ENCODE measurements around the gene AMPD3.
A peak's percentile ranks its signal among the peaks of the same experiment; 100 is the strongest.

The AMPD3 gene

DNA sequence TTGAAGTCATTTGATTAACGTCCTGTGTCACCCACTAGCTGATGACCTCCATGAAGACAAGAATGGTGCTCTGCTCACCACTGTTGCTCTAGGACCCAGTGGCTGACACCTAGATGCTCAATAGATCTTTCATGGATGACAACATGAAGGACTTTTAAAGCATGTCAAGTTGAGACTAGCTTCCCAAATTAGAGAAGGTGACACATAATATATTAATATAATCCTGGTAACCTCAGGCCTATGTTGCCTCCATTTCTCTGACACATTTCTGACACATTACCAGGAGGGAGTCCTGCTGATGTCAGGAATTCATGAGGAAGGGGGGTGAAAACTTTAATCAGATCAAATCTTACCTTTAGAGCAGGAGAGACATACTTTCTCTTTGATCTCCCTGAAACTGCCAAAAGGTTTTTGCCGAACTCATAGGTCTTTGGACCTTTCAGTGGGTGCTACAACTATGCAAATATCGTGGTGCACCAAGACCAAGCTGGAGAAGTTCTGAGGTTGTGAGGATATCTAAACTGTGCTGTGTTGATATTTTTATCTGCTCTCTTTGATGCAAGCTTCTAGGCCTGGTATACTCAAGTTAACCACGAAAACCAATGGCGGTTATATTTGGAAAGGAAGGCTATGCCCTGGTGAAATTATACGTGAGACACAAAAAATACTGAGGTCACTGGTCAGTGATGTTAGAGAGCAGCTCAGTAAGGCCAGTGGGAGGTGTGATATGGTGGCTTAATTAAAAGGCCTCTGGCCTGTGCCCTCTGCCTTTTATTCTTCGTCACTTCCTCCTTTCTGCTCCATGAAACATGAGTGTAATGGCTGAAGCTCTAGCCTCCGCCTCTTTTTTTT, 13.2 kb upstream of the AMPD3 start:
- Histone ChIP-seq H3K9me3 (ENCODE audit: low read length) (no peaks in the 10 kb centered on the region), H3K4me3 (ENCODE audit: low read length) (no peak overlapping the region), H3K4me1 (ENCODE audit: insufficient read depth, low read length) (no peaks in the 10 kb centered on the region), H2AFZ (ENCODE audit: low read depth, low read length) (no peak overlapping the region), H3K27me3 (ENCODE audit: insufficient read depth, low read length) (no peaks in the 10 kb centered on the region), H3K36me3 (ENCODE audit: insufficient read depth, low read length) (no peaks in the 10 kb centered on the region)

DNA sequence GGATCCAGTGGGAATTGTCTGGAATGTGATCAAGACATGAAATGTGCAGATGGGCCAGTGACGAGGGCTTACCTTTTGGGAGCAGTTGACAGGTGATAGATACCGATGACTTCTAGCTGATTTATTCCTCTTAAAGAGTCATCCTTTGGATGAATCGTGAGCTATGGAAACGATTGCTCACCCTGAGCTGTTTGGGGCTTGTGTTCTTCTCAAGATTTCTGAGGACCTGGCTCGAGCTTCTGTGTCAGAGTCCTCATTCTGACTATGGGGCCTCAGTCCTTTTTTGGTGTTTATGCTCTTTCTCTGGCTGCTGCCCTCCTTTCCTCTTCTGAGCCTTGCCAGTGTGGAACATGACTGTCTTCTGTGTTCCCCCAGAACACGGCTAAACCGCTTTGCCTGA, 11.9 kb upstream of the AMPD3 start:
- Histone ChIP-seq H2AFZ (ENCODE audit: low read depth, low read length) (no peak overlapping the region), H3K36me3 (ENCODE audit: insufficient read depth, low read length) (no peaks in the 10 kb centered on the region)

DNA sequence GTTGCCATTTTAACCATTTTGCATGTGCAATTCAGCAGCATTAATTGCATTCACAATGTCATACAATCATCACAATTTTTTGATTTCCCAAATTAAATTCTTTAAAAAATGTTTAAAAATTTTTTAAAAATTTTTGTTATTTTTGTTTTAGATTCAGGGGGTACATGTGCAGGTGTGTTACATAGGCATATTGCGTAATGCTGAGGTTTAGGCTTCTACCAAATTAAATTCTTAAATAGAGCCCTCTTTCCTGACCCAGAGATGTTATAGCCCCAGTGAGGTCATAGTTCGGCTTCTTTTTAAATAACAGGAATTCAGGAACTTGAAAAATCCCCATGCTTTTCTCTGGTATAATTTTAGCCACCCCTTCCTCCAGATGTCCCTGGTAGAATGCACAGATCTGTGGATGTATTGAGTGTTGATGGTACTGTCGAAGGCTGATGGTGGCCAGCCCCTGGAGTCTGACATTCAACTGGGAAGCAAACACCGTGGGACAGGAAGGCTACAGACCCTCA, 11.3 kb upstream of the AMPD3 start:
- H2AFZ ChIP-seq (ENCODE audit: low read depth, low read length): no peak overlapping the region
- peaks cover 7% of the 10 kb centered on the region for H3K27me3 ChIP-seq (ENCODE audit: insufficient read depth, low read length)
- H3K9me3 ChIP-seq (ENCODE audit: low read length): no peaks in the 10 kb centered on the region
- no peaks in the 10 kb centered on the region for H3K36me3 ChIP-seq (ENCODE audit: insufficient read depth, low read length)
- no peaks in the 10 kb centered on the region for H3K4me1 ChIP-seq (ENCODE audit: insufficient read depth, low read length)
- H3K4me3 ChIP-seq (ENCODE audit: low read length): no peak overlapping the region

More for the DNA sequence above, 11.9 kb upstream of the AMPD3 start:
- Histone ChIP-seq H3K4me1 (ENCODE audit: insufficient read depth, low read length) (no peaks in the 10 kb centered on the region), H3K9me3 (ENCODE audit: low read length) (no peaks in the 10 kb centered on the region), H3K4me3 (ENCODE audit: low read length) (no peak overlapping the region), H3K27me3 (ENCODE audit: insufficient read depth, low read length) (peaks cover 2% of the 10 kb centered on the region)

DNA sequence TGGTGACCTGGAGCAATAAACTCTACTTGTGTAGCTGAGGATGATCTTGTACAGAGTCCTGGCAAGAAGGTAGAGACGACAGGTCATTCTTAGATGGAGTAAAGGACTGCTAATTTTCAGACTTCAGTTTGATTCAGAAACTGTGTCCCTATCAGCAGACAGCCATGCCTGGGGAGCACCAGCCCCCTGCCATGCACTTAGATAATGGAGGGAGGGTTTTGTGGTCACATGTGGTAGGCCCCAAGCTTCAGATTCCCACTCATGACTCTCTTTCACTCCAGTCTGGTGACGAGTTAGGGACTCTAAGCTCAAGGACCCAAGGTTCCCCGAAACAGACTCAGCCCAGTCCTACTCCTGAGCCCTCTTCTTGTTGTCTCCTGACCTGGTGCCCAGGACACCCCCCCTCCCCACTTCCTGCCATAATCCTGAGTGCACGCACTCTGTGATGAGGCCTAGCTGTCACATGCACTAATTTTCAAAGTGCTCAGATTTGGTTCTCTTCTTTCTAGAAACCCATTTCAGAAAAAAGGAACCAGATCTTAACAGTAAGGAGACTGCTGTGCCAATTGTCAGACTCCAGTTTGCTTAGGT, 10.2 kb upstream of the AMPD3 start:
- Histone ChIP-seq H3K9me3 (ENCODE audit: low read length) (peaks cover 4% of the 10 kb centered on the region), H3K4me3 (ENCODE audit: low read length) (no peak overlapping the region), H2AFZ (ENCODE audit: low read depth, low read length) (no peak overlapping the region), H3K27me3 (ENCODE audit: insufficient read depth, low read length) (peaks cover 14% of the 10 kb centered on the region), H3K4me1 (ENCODE audit: insufficient read depth, low read length) (no peaks in the 10 kb centered on the region), H3K36me3 (ENCODE audit: insufficient read depth, low read length) (no peaks in the 10 kb centered on the region)

DNA sequence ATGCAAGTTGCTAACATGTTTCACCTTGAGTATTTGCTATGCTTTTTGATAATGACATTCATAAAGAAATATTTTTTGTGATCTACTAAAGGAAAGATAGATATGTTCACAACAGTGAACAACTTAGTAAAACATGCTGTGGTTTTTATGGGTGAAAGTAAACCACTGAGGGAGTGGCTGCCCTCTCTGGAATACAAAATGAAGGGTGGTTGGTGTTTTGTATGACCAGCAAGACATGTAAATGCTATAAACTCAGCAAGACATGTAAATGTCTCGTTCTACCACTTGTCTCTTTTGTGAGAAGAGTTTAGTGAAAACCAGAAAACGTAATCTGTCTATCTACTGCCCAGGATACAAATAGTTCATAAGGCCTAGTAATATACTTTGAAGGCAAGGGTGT, 7.6 kb upstream of the AMPD3 start:
- Histone ChIP-seq H3K27me3 (ENCODE audit: insufficient read depth, low read length) (peaks cover 40% of the 10 kb centered on the region), H3K36me3 (ENCODE audit: insufficient read depth, low read length) (no peaks in the 10 kb centered on the region), H2AFZ (ENCODE audit: low read depth, low read length) (no peak overlapping the region), H3K9me3 (ENCODE audit: low read length) (peaks cover 18% of the 10 kb centered on the region), H3K4me3 (ENCODE audit: low read length) (no peak overlapping the region), H3K4me1 (ENCODE audit: insufficient read depth, low read length) (no peaks in the 10 kb centered on the region)

DNA sequence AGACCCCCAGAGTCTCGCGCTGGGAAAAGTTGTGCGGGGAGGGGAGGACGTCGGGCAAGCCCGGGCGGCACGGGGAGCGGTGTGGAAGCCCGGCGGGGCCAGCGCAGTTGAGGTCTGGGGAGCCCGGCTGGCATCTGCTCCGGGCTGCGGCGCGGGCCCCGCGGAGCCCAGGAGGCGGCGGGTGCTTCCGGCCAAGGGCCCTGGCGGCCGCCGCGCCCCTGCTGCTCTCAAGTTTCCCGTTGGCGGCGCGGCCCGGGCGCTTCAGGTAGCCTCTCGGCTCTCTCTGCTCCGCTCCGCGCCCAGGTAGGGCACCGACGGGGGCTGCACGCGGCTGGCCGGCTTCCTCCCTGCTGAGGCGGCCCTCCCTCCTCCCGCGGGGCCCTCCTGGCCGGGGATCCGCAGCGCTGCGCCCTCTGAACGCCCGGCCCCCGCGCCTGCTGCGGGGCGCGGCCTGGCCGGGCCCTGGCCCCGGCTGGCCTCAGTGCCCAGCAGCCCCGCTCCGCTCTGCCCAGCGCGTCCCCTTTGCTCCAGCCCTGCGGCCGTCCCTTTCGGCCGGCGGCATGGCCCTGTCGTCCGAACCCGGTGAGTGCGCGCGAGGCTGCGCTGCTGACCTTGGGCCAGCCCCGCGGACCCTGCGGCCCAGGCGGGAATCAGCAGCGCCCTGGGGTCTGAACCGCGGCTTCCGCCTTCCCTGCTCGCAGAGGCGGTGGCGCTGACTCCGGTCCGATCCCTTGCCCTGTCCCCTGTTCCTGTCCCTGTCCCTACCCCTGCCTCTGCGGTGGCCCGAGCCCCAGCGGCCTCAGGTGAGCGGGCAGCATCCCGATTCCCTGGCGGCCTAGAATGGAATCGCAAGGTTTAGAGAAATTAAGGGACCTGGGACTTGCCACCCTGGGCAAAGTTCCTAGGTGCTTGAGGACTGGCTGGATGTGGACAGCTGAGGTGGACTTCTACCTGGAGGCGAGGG, 4.3 kb upstream of the AMPD3 start:
- peaks cover 18% of the 10 kb centered on the region for H3K9me3 ChIP-seq (ENCODE audit: low read length)
- H3K4me3 ChIP-seq (ENCODE audit: low read length): peak overlapping the region; percentile 33
- H3K27me3 ChIP-seq (ENCODE audit: insufficient read depth, low read length): peaks cover 57% of the 10 kb centered on the region
- H3K36me3 ChIP-seq (ENCODE audit: insufficient read depth, low read length): no peaks in the 10 kb centered on the region
- peak overlapping the region; percentile 39 for H2AFZ ChIP-seq (ENCODE audit: low read depth, low read length)
- H3K4me1 ChIP-seq (ENCODE audit: insufficient read depth, low read length): peaks cover 7% of the 10 kb centered on the region

DNA sequence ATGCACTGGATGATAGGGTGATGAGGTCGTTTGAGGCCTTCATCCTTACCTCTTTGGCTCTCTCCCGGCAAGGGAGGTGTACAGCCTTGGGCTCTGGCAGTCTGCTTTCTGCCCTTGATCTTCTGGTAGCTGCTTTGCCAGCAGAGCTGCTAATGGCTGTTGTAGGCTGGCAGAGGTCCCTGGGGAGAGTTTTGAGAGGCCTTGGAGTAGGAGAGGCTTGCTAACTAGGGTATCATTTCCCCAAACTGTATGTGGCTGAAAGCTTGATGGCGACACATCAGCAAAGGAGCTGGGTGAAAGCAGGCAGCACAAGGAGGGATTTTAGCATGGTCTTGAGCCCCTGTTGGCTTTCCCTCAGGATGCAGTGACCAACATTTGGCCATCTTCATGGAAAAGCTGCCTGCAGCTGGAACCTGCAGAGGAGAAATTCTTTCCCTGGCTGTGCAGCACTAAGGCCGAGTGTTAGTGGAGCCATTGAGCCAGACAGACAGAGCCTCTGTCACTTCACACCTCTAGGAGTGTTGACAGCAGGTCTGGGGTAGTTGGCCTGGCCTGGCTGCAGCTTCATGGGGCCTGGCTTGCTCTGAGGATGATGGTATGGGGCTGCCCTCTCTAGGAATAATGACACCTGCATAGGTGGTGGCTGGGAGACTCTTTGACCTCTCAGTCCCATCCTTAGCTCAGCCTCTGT, 3.5 kb upstream of the AMPD3 start:
- Histone ChIP-seq H3K36me3 (ENCODE audit: insufficient read depth, low read length) (no peaks in the 10 kb centered on the region), H3K27me3 (ENCODE audit: insufficient read depth, low read length) (peaks cover 59% of the 10 kb centered on the region), H3K4me1 (ENCODE audit: insufficient read depth, low read length) (peaks cover 15% of the 10 kb centered on the region), H3K4me3 (ENCODE audit: low read length) (no peak overlapping the region), H3K9me3 (ENCODE audit: low read length) (peaks cover 18% of the 10 kb centered on the region), H2AFZ (ENCODE audit: low read depth, low read length) (no peak overlapping the region)

DNA sequence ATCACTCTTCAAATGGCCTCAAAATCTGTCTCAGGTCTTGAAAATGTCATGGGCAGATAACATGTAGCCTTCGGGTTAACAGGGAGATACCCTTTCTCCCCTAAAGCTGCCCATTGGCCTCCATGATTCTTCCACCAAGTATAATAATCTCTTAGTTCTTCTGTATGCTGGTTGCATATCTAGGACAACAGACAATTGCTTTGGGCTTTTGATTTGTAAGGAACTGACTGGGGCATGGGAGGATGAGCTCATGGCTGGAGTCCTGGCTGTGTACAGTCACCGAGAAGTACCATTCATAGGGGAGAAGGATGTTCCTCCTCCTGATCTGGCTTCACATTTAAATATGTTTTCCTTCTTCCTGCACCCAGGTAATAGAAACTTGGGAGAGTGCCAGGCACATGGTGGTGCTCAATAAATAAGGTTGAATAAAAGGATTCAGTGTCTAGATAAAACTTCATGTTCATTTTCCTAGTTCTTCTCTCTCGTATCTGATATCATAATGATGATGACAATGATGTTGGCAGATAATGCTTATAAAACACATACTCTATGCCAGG, 2.8 kb upstream of the AMPD3 start:
- Histone ChIP-seq H2AFZ (ENCODE audit: low read depth, low read length) (no peak overlapping the region), H3K9me3 (ENCODE audit: low read length) (peaks cover 18% of the 10 kb centered on the region), H3K27me3 (ENCODE audit: insufficient read depth, low read length) (peaks cover 60% of the 10 kb centered on the region), H3K4me1 (ENCODE audit: insufficient read depth, low read length) (peaks cover 16% of the 10 kb centered on the region), H3K4me3 (ENCODE audit: low read length) (no peak overlapping the region), H3K36me3 (ENCODE audit: insufficient read depth, low read length) (no peaks in the 10 kb centered on the region)

DNA sequence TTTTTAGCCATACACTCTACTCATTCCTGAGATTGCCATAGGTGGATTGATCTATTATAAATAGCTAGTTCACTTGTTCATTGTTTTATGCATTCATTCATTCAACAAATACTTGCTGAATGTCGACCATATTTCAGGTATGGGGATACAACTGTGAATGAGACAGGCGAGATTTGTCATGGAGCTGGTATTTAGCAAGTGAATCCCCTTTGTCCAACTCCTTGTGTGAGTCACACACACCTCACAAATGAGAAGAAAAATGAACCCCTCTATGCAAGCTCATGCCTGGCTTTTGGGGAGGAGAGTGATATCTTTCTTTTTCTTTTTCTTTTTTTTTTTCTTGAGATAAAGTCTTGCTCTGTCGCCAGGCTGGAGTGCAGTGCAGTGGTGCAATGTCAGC, 1.8 kb upstream of the AMPD3 start:
- Histone ChIP-seq H3K4me1 (ENCODE audit: insufficient read depth, low read length) (peaks cover 16% of the 10 kb centered on the region), H2AFZ (ENCODE audit: low read depth, low read length) (no peak overlapping the region), H3K4me3 (ENCODE audit: low read length) (no peak overlapping the region), H3K27me3 (ENCODE audit: insufficient read depth, low read length) (peaks cover 58% of the 10 kb centered on the region), H3K36me3 (ENCODE audit: insufficient read depth, low read length) (no peaks in the 10 kb centered on the region), H3K9me3 (ENCODE audit: low read length) (peaks cover 18% of the 10 kb centered on the region)

DNA sequence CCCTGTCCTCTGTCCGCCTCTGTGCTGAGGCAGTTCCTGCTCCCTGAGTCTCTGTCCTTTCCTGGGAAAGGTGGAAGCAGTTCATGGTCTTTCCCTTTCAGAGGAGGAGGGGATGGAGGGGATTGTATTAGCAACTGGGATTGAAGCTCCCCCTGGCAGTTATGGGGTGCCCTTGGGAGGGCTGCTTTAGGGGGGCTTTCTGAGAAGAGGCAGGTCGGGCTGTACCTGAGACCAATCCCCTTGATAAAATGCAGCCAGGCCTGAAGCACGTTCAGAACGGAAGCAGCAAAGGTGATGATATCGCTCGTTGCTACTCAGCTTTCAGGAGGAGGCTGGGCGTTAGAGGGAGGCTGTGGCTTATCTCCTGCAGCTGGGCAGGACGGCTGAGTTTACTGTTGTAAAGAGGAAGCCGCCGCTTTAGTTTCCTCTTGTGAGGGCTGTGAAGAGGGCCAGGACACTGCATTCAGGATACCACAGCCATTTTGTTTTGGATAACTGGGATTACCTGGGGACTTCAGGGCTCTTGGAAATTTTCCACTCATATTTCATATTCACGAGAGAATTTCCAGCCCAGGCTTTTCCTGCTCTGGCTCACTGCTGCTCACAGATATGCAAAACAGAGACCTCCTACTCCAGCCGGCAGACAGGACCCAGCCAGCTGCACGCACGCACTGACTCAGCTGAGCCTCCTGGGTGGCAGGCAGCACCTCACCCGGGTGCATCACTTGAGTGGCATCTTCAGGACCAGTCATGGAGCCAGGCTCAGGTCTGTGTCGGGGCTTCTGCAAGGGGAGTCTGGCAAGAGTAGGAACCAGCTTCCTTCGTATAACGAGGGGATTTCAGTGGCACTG, 798 bp downstream of the AMPD3 start:
- peak overlapping the region; percentile 25 for H3K4me3 ChIP-seq (ENCODE audit: low read length)
- peaks cover 11% of the 10 kb centered on the region for H3K9me3 ChIP-seq (ENCODE audit: low read length)
- no peak overlapping the region for H2AFZ ChIP-seq (ENCODE audit: low read depth, low read length)
- no peaks in the 10 kb centered on the region for H3K36me3 ChIP-seq (ENCODE audit: insufficient read depth, low read length)
- H3K27me3 ChIP-seq (ENCODE audit: insufficient read depth, low read length): peaks cover 36% of the 10 kb centered on the region
- peaks cover 16% of the 10 kb centered on the region for H3K4me1 ChIP-seq (ENCODE audit: insufficient read depth, low read length)

DNA sequence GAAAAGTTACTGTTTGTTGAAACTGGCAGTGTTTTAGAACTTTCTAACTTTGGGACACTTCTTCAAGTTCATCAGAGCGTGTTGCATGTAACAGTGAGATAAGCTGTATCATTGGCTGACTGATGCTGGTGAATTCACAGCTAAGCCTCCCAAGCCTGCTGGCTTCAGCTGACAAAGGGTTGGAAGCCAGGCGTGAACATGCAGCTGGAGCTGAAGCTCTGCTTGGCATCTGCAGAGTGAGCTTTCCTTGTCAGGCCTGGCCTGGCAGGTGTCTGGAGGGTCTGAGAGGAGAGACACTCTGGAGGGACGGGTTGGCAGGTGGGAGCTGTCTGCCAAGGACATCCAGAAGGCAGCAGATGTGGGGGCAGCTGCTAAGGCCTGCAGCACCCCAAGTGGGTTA, 1.5 kb downstream of the AMPD3 start:
- peak overlapping the region; percentile 25 for H3K4me3 ChIP-seq (ENCODE audit: low read length)
- H3K4me1 ChIP-seq (ENCODE audit: insufficient read depth, low read length): peaks cover 16% of the 10 kb centered on the region
- H3K27me3 ChIP-seq (ENCODE audit: insufficient read depth, low read length): peaks cover 30% of the 10 kb centered on the region
- no peak overlapping the region for H2AFZ ChIP-seq (ENCODE audit: low read depth, low read length)
- no peaks in the 10 kb centered on the region for H3K36me3 ChIP-seq (ENCODE audit: insufficient read depth, low read length)
- peaks cover 5% of the 10 kb centered on the region for H3K9me3 ChIP-seq (ENCODE audit: low read length)

Data from neuron (in vitro differentiated cells).